ENCODE measurements around the gene EXOC6.

The EXOC6 gene

GRCh38 chr10:93034426-93034825 is 186.1 kb downstream of the EXOC6 start:
- H3K27ac ChIP-seq (ENCODE audit: low read length) = no peak overlapping the region
- no peaks in the 10 kb centered on the region for H3K36me3 ChIP-seq (ENCODE audit: insufficient read depth, low read depth, low read length)
- H3K9me3 ChIP-seq (ENCODE audit: insufficient read depth, low read depth, low read length) = no peaks in the 10 kb centered on the region
- peaks cover 29% of the 10 kb centered on the region for H3K4me1 ChIP-seq (ENCODE audit: insufficient read depth, low read length)
- no peak overlapping the region for H3K9ac ChIP-seq (ENCODE audit: low read depth, low read length)
- no peak overlapping the region for H3K4me3 ChIP-seq (ENCODE audit: low read length)
- H3K27me3 ChIP-seq (ENCODE audit: insufficient read depth, low read length) = no peaks in the 10 kb centered on the region

- Histone ChIP-seq H3K27me3 (ENCODE audit: insufficient read depth, low read length) (no peaks in the 10 kb centered on the region), H3K4me1 (ENCODE audit: insufficient read depth, low read length) (peaks cover 13% of the 10 kb centered on the region)
These were observed 190.8 kb downstream of the EXOC6 start for GRCh38 chr10:93039110-93039509.

DNA sequence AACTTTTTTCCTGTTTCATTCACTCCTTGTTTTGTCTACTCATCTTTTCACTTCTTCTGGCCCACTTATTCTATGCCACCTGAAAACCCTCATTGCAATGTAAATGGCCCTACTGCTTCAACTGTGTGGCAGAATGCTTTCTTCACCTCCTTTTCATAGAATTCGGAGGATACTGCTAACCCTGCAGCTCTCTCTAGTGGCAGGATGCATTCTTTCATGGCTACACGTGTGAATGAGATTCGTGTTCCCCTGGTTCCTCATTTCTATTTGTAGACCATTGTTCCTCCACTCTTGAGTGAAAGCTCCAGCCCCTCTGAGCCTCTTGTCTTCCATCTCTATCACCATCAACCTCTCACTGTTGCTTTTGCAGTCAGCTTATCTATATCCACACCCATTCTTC is 191.4 kb downstream of the EXOC6 start:
- H3K4me3 ChIP-seq (ENCODE audit: low read length) = no peak overlapping the region
- peaks cover 13% of the 10 kb centered on the region for H3K4me1 ChIP-seq (ENCODE audit: insufficient read depth, low read length)
- no peak overlapping the region for H3K27ac ChIP-seq (ENCODE audit: low read length)
- H3K9ac ChIP-seq (ENCODE audit: low read depth, low read length) = no peak overlapping the region
- no peaks in the 10 kb centered on the region for H3K9me3 ChIP-seq (ENCODE audit: insufficient read depth, low read depth, low read length)
- no peaks in the 10 kb centered on the region for H3K36me3 ChIP-seq (ENCODE audit: insufficient read depth, low read depth, low read length)
- no peaks in the 10 kb centered on the region for H3K27me3 ChIP-seq (ENCODE audit: insufficient read depth, low read length)

More at GRCh38 chr10:93039110-93039509, 190.8 kb downstream of the EXOC6 start:
- no peaks in the 10 kb centered on the region for H3K36me3 ChIP-seq (ENCODE audit: insufficient read depth, low read depth, low read length)
- no peak overlapping the region for H3K4me3 ChIP-seq (ENCODE audit: low read length)
- no peak overlapping the region for H3K27ac ChIP-seq (ENCODE audit: low read length)
- no peak overlapping the region for H3K9ac ChIP-seq (ENCODE audit: low read depth, low read length)
- H3K9me3 ChIP-seq (ENCODE audit: insufficient read depth, low read depth, low read length) = no peaks in the 10 kb centered on the region

DNA sequence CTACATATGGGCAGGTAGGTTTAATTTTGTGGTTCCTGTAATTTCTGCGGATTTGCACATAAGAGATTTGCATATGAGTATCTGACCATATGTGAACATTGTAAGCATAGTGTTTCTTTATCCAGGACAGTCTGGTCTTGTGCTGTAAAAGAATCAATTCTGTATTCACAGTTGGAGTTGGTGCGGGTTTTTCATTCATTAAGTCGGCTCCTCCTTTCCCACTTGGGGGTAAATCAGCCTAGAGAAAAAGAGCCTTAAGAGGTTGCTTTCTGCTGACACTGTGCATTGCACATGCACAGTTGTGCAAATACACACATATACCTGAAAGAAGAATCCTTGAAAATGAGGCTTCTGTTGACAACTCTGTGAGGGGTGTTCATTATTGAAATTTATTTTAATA is 206.2 kb downstream of the EXOC6 start:
- H3K27me3 ChIP-seq (ENCODE audit: insufficient read depth, low read length) = peaks cover 19% of the 10 kb centered on the region
- no peak overlapping the region for H3K4me3 ChIP-seq (ENCODE audit: low read length)
- H3K9ac ChIP-seq (ENCODE audit: low read depth, low read length) = no peak overlapping the region

DNA sequence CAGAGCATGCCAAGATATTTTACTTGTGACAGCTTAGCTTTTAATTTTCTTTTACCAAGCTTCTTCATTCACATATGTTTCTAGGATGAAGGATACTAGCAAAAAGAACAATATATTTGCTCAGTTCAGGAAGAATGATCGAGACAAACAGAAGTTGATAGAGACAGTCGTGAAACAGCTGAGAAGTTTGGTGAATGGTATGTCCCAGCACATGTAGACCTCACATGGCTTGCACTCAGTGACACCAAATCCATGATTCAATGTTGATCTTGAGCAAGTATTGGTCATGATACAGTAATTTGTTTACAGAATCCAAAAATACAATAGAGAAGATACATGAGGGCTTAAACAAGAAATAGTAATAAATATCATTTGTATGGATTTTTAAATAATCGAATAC is 209.8 kb downstream of the EXOC6 start:
- H3K27me3 ChIP-seq (ENCODE audit: insufficient read depth, low read length) = peaks cover 55% of the 10 kb centered on the region
- H3K4me1 ChIP-seq (ENCODE audit: insufficient read depth, low read length) = peaks cover 4% of the 10 kb centered on the region; the same call in 1 of the 2 replicates
- no peaks in the 10 kb centered on the region for H3K36me3 ChIP-seq (ENCODE audit: insufficient read depth, low read depth, low read length)

More for the DNA sequence above, 206.2 kb downstream of the EXOC6 start:
- Histone ChIP-seq H3K4me1 (ENCODE audit: insufficient read depth, low read length) (peaks cover 12% of the 10 kb centered on the region; the same call in 1 of the 2 replicates), H3K9me3 (ENCODE audit: insufficient read depth, low read depth, low read length) (no peaks in the 10 kb centered on the region), H3K27ac (ENCODE audit: low read length) (no peak overlapping the region), H3K36me3 (ENCODE audit: insufficient read depth, low read depth, low read length) (no peaks in the 10 kb centered on the region)

DNA sequence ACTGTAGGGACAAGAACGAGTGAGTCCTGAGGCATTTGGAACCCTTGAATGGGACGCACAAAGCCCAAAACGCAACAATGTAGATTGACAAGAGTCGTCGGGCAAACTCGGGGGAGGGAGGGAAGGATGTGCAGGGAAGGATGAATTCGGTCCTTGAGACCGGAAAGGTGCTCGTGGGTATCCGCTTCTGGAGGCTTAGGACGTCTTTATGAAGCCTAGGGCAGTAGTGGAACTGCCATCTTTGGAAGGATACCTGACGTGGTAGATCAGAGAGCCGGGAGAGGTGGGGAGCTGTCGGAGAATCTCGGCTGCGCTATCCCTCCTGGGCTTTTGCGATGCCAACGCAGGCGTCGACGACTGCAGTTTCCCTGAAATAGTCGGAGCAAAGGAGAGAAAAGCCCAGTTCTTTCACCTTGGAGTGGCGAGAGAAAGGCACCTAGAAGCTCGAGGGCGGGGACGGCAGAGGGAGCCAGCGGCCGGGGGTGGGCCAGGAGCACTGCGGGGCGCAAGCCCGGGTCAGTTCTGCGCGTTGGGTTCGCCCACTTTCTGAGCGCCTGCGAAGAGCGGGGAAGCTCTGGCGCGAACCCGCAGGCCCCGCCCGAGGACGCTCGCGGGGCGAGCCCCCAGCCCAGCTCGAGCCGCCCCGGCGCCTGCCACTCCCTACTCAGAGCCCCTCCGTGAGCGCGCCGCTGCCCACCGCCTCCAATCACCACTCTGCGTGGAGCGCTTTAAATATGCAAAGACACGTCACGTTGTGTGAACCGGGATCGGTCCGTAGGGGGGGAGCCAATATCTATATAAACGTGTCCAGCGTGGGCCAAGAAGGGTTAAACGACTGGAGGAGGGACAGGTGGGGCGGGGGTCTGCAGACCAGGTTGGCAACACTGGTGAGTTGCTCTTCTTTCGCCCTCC is 211.9 kb downstream of the EXOC6 start, which contains the start of gene CYP26C1:
CYP26C1 (plus strand) TSS at position 824 of the 912 bp plus-strand sequence. CDS start 466 bp downstream, outside the sequence.
- H3K27me3 ChIP-seq (ENCODE audit: insufficient read depth, low read length) = peaks cover 76% of the 10 kb centered on the region
- H3K9ac ChIP-seq (ENCODE audit: low read depth, low read length) = no peak within 1 kb of the TSS
- peaks cover 4% of the 10 kb centered on the region; the same call in 1 of the 2 replicates for H3K4me1 ChIP-seq (ENCODE audit: insufficient read depth, low read length)
- no peak within 1 kb of the TSS for H3K27ac ChIP-seq (ENCODE audit: low read length)
- H3K9me3 ChIP-seq (ENCODE audit: insufficient read depth, low read depth, low read length) = no peaks in the 10 kb centered on the region; the same call in 1 of the 2 replicates
- no peaks in the 10 kb centered on the region for H3K36me3 ChIP-seq (ENCODE audit: insufficient read depth, low read depth, low read length)
- H3K4me3 ChIP-seq (ENCODE audit: low read length) = peak within 1 kb of the TSS; percentile 56

More for the DNA sequence above, 209.8 kb downstream of the EXOC6 start:
- H3K9ac ChIP-seq (ENCODE audit: low read depth, low read length) = no peak overlapping the region
- H3K27ac ChIP-seq (ENCODE audit: low read length) = no peak overlapping the region
- H3K9me3 ChIP-seq (ENCODE audit: insufficient read depth, low read depth, low read length) = no peaks in the 10 kb centered on the region; the same call in 1 of the 2 replicates
- H3K4me3 ChIP-seq (ENCODE audit: low read length) = no peak overlapping the region

GRCh38 chr10:93060887-93061593 is 212.7 kb downstream of the EXOC6 start:
- Histone ChIP-seq H3K27me3 (ENCODE audit: insufficient read depth, low read length) (peaks cover 84% of the 10 kb centered on the region), H3K4me1 (ENCODE audit: insufficient read depth, low read length) (no peaks in the 10 kb centered on the region), H3K36me3 (ENCODE audit: insufficient read depth, low read depth, low read length) (no peaks in the 10 kb centered on the region), H3K27ac (ENCODE audit: low read length) (no peak overlapping the region), H3K9me3 (ENCODE audit: insufficient read depth, low read depth, low read length) (no peaks in the 10 kb centered on the region; the same call in 1 of the 2 replicates), H3K9ac (ENCODE audit: low read depth, low read length) (no peak overlapping the region), H3K4me3 (ENCODE audit: low read length) (peak overlapping the region; percentile 56; the same call in 1 of the 2 replicates)

- Histone ChIP-seq H3K9me3 (ENCODE audit: insufficient read depth, low read depth, low read length) (no peaks in the 10 kb centered on the region; the same call in 1 of the 2 replicates), H3K4me3 (ENCODE audit: low read length) (peak overlapping the region; percentile 56), H3K36me3 (ENCODE audit: insufficient read depth, low read depth, low read length) (no peaks in the 10 kb centered on the region), H3K27ac (ENCODE audit: low read length) (no peak overlapping the region), H3K4me1 (ENCODE audit: insufficient read depth, low read length) (no peaks in the 10 kb centered on the region), H3K27me3 (ENCODE audit: insufficient read depth, low read length) (peaks cover 92% of the 10 kb centered on the region), H3K9ac (ENCODE audit: low read depth, low read length) (no peak overlapping the region)
These were observed 213.5 kb downstream of the EXOC6 start for GRCh38 chr10:93061594-93062513.

GRCh38 chr10:93062514-93063143 is 214.3 kb downstream of the EXOC6 start:
- Histone ChIP-seq H3K4me3 (ENCODE audit: low read length) (peak overlapping the region; percentile 45), H3K9ac (ENCODE audit: low read depth, low read length) (no peak overlapping the region), H3K4me1 (ENCODE audit: insufficient read depth, low read length) (no peaks in the 10 kb centered on the region), H3K27ac (ENCODE audit: low read length) (no peak overlapping the region), H3K27me3 (ENCODE audit: insufficient read depth, low read length) (peaks cover 100% of the 10 kb centered on the region), H3K9me3 (ENCODE audit: insufficient read depth, low read depth, low read length) (no peaks in the 10 kb centered on the region; the same call in 1 of the 2 replicates), H3K36me3 (ENCODE audit: insufficient read depth, low read depth, low read length) (no peaks in the 10 kb centered on the region)

- Histone ChIP-seq H3K4me3 (ENCODE audit: low read length) (peak overlapping the region; percentile 45), H3K27ac (ENCODE audit: low read length) (no peak overlapping the region), H3K36me3 (ENCODE audit: insufficient read depth, low read depth, low read length) (no peaks in the 10 kb centered on the region), H3K27me3 (ENCODE audit: insufficient read depth, low read length) (peaks cover 100% of the 10 kb centered on the region), H3K4me1 (ENCODE audit: insufficient read depth, low read length) (no peaks in the 10 kb centered on the region; the same call in 1 of the 2 replicates), H3K9me3 (ENCODE audit: insufficient read depth, low read depth, low read length) (no peaks in the 10 kb centered on the region; the same call in 1 of the 2 replicates), H3K9ac (ENCODE audit: low read depth, low read length) (no peak overlapping the region)
These were observed 215.0 kb downstream of the EXOC6 start for GRCh38 chr10:93063144-93063976.

Measured in iPS-20b (cell line).